Epithelial cell of proximal tubule (primary cell): Measurements from ENCODE around the gene MAB21L4. TPM values are rescaled to one million over a fixed set of nuclear protein-coding genes. Genes with fewer than 3 reads are reported as not detected.

Experiments used
- DNase-seq: peaks from one replicate; pipeline ENCODE4 v3.0.0-alpha.2; 2011; ENCODE audit warnings: low read depth
- H3K4me3 ChIP-seq: 2 replicates; pipeline ENCODE4 v1.5.1; 2011; ENCODE audit warnings: low read depth, mild to moderate bottlenecking, low read length
- CTCF ChIP-seq: conservative IDR thresholded peaks from 2 replicates; pipeline ENCODE4 v1.5.1; 2012; ENCODE audit warnings: low read depth, mild to moderate bottlenecking, low read length
- total RNA-seq: library from RNA; depleted of rRNA; stranded (reverse); fragments of >200 nt; gene quantifications from 2 replicates; pipeline ENCODE4 v1.2.3, GENCODE V29; 2015

The MAB21L4 gene
- total RNA-seq, 1 donor from 2014 or later = 0.81 TPM

- no peak for TF ChIP-seq CTCF
- H3K4me3 ChIP-seq = no peak overlapping the region
- no peak for DNase-seq
These were observed 17.5 kb downstream of the MAB21L4 start for GRCh38 chr2:240878341-240878936.

GRCh38 chr2:240877460-240878340, 18.3 kb downstream of the MAB21L4 start:
- H3K4me3 ChIP-seq = no peak overlapping the region
- DNase-seq = no peak
- TF ChIP-seq CTCF = no peak

GRCh38 chr2:240876475-240877251, 19.3 kb downstream of the MAB21L4 start:
- TF ChIP-seq CTCF = no peak
- H3K4me3 ChIP-seq = no peak overlapping the region
- DNase-seq = no peak

GRCh38 chr2:240876035-240876474, 19.9 kb downstream of the MAB21L4 start:
- no peak for DNase-seq
- no peak overlapping the region for H3K4me3 ChIP-seq
- TF ChIP-seq CTCF = no peak

GRCh38 chr2:240875228-240876034, 20.5 kb downstream of the MAB21L4 start:
- no peak overlapping the region for H3K4me3 ChIP-seq
- no peak for DNase-seq
- no peak for TF ChIP-seq CTCF

GRCh38 chr2:240874715-240875227, 21.2 kb downstream of the MAB21L4 start:
- DNase-seq = no peak
- no peak overlapping the region for H3K4me3 ChIP-seq
- no peak for TF ChIP-seq CTCF
